GM12878 (cell line): ENCODE measurements around the gene CWC27. TPM values are rescaled to one million over a fixed set of nuclear protein-coding genes. Genes with fewer than 3 reads are reported as not detected.
A peak's percentile ranks its signal among the peaks of the same experiment; 100 is the strongest.

Experiments
- ASH2L ChIP-seq: fragments of 300-600, 200-600 bp; sonication (generic); IDR thresholded peaks from 2 replicates; pipeline ENCODE4 v1.6.1; 2017; ENCODE audit warnings: low read depth, mild to moderate bottlenecking, borderline replicate concordance
- BCL3 ChIP-seq: IDR thresholded peaks from 2 replicates; pipeline ENCODE4 v1.6.1; 2011; ENCODE audit warnings: borderline replicate concordance, low read depth, mild to moderate bottlenecking, moderate library complexity, low read length; ENCODE audit not compliant: insufficient read depth, poor library complexity, severe bottlenecking
- CHD2 ChIP-seq: IDR thresholded peaks from 2 replicates; pipeline ENCODE4 v1.6.1; 2011; ENCODE audit warnings: low read depth, low read length, improper control_type of control experiment, borderline replicate concordance
- CUX1 ChIP-seq: IDR thresholded peaks from 2 replicates; pipeline ENCODE4 v1.6.1; 2012; ENCODE audit warnings: improper control_type of control experiment, low read depth, low read length; ENCODE audit not compliant: insufficient replicate concordance
- EED ChIP-seq: sonication (generic); IDR thresholded peaks from 2 replicates; pipeline ENCODE4 v1.6.1; 2016; ENCODE audit warnings: antibody characterized with exemption, low read depth
- FOS ChIP-seq: IDR thresholded peaks from 3 replicates; pipeline ENCODE4 v1.6.1; 2011; ENCODE audit warnings: borderline replicate concordance; ENCODE audit not compliant: insufficient read length; ENCODE audit errors: extremely low read depth
- HDGF ChIP-seq: fragments of 450-650 bp; IDR thresholded peaks from 2 replicates; pipeline ENCODE4 v1.6.1; 2016; ENCODE audit warnings: antibody characterized with exemption
- IKZF2 ChIP-seq, 2 experiments: fragments of 450-650 bp; IDR thresholded peaks; 2 replicates each; pipeline ENCODE4 v1.6.1; 2017; ENCODE audit warnings: mild to moderate bottlenecking in 2 of 2, moderate library complexity in 2 of 2
- KDM1A ChIP-seq: fragments of 200-600 bp; sonication (generic); IDR thresholded peaks from 2 replicates; pipeline ENCODE4 v1.6.1; 2016; ENCODE audit warnings: borderline replicate concordance
- LARP7 ChIP-seq: fragments of 450-650 bp; IDR thresholded peaks from 2 replicates; pipeline ENCODE4 v1.6.1; 2017; ENCODE audit warnings: mild to moderate bottlenecking
- MXI1 ChIP-seq: fragments of 150-350 bp; IDR thresholded peaks from 2 replicates; pipeline ENCODE4 v1.6.1; 2011; ENCODE audit warnings: low read depth, mild to moderate bottlenecking, inconsistent platforms, low read length, improper control_type of control experiment
- MYC ChIP-seq: IDR thresholded peaks from 2 replicates; pipeline ENCODE4 v1.6.1; 2011; ENCODE audit warnings: mild to moderate bottlenecking, low read length, moderate library complexity, inconsistent platforms; ENCODE audit not compliant: insufficient read depth, insufficient replicate concordance, insufficient read length, severe bottlenecking
- NBN ChIP-seq: fragments of 450-650 bp; IDR thresholded peaks from 2 replicates; pipeline ENCODE4 v1.6.1; 2016
- NKRF ChIP-seq: fragments of 450-650 bp; conservative IDR thresholded peaks from 2 replicates; pipeline ENCODE4 v1.6.1; 2017; ENCODE audit warnings: mild to moderate bottlenecking, moderate library complexity
- PKNOX1 ChIP-seq: fragments of 450-650 bp; IDR thresholded peaks from 2 replicates; pipeline ENCODE4 v1.6.1; 2016; ENCODE audit warnings: mild to moderate bottlenecking
- PML ChIP-seq: IDR thresholded peaks from 2 replicates; pipeline ENCODE4 v1.6.1; 2012; ENCODE audit warnings: low read length, inconsistent platforms
- SMARCA5 ChIP-seq: fragments of 450-650 bp; IDR thresholded peaks from 2 replicates; pipeline ENCODE4 v1.6.1; 2017; ENCODE audit warnings: mild to moderate bottlenecking
- SMC3 ChIP-seq: IDR thresholded peaks from 2 replicates; pipeline ENCODE4 v1.6.1; 2011; ENCODE audit warnings: low read length, improper control_type of control experiment, borderline replicate concordance
- SREBF2 ChIP-seq: IDR thresholded peaks from 2 replicates; pipeline ENCODE4 v1.6.1; 2012; ENCODE audit warnings: mild to moderate bottlenecking, low read length
- STAT1 ChIP-seq: fragments of 450-650 bp; conservative IDR thresholded peaks from 2 replicates; pipeline ENCODE4 v1.6.1; 2014; ENCODE audit warnings: antibody characterized with exemption, mild to moderate bottlenecking
- ZNF217 ChIP-seq: fragments of 450-650 bp; IDR thresholded peaks from 2 replicates; pipeline ENCODE4 v1.6.1; 2017; ENCODE audit warnings: antibody characterized with exemption, mild to moderate bottlenecking
- ZNF274 ChIP-seq: IDR thresholded peaks from one replicate; pipeline ENCODE4 v1.8.0; 2011; ENCODE audit not compliant: insufficient read length, insufficient read depth
- polyA plus RNA-seq, 11 experiments: library from polyadenylated mRNA; depleted of rRNA in 4 of 11; unstranded in 6 of 11; stranded (reverse) in 5 of 11; fragments of >200 nt; fragmentation: Nextera tagmentation in 4 of 11; fragmentation: Illumina TruSeq in 1 of 11; extraction: Ambion mirVana in 4 of 11; extraction: Trizol in 1 of 11; gene quantifications; 1 replicate in 1 of 11; 2 replicates in 10 of 11; pipeline versions ENCODE4 v1.2.1 to v1.2.3, GENCODE V29; 2011 to 2016; ENCODE audit warnings: inconsistent platforms in 2 of 11, missing spikeins in 2 of 11, low read depth in 1 of 11
- total RNA-seq, 4 experiments: library from RNA; depleted of rRNA in 3 of 4; stranded (reverse); fragments of >200 nt in 3 of 4; fragmentation: Illumina TruSeq in 1 of 4; extraction: Trizol in 1 of 4; gene quantifications; 2 replicates each; pipeline versions ENCODE4 v1.2.1 to v1.2.3, GENCODE V29; 2013 to 2021

The CWC27 gene
- total and polyA plus RNA-seq, 10 of the 15 experiments (the other 5 are each of a cell fraction or from before 2014, with no cell fraction given): 21.7 to 61.9 (median 47.0) TPM

- TF ChIP-seq BCL3 (peak; percentile 79), MYC (no peak), CHD2 (peak; percentile 51; the same call in 1 of the 2 replicates), ASH2L (no peak), SMC3 (no peak), CUX1 (no peak), SMARCA5 (no peak; the same call in none of the 2 replicates), HDGF (0 out of 2 replicates have a peak, but pooled peaks have one; percentile 7), FOS (no peak), LARP7 (no peak), PKNOX1 (0 out of 2 replicates have a peak, but pooled peaks have one; percentile 4), KDM1A (no peak), PML (peak; percentile 81), SREBF2 (no peak), IKZF2 (IDR thresholded peaks at IDR 0.05) (peak; percentile 99), NKRF (no peak), ZNF217 (peak; percentile 83), NBN (peak; percentile 92), STAT1 (no peak), EED (peak; percentile 97), ZNF274 (no peak), MXI1 (no peak)
Measured at GRCh38 chr5:65066387-65067146, 297.8 kb downstream of the CWC27 start (continued).
